Measurements from ENCODE around the gene ARHGAP33.

- TF ChIP-seq CTCF (IDR thresholded peaks at IDR 0.05) (no peak), POLR2A (IDR thresholded peaks at IDR 0.05) (no peak)
Observed at GRCh38 chr19:35785339-35785627, 9.9 kb downstream of the ARHGAP33 start.

Data from esophagus squamous epithelium (tissue), 4 donors.